RWPE2 (cell line): Measurements from ENCODE around the gene ZNF100.
"Not testable (repeated sequence)": the region's sequence is repeated elsewhere in the genome, so short reads cannot be mapped to it uniquely, and the experiment has no call there.

Source experiments
- ATAC-seq: fragments of 200-7000 bp; cut with Tn5 transposase; 3 replicates; pipeline ENCODE4 v1.9.1; 2021; ENCODE audit warnings: low read depth
- DNase-seq: peaks from one replicate; pipeline ENCODE4 v3.0.0-alpha.2; 2020; ENCODE audit warnings: low spot score
- H3K27ac ChIP-seq: fragments of 450-650 bp; 2 replicates; pipeline ENCODE4 v1.5.1; 2017; ENCODE audit warnings: mild to moderate bottlenecking; ENCODE audit not compliant: poor library complexity, severe bottlenecking
- H3K27me3 ChIP-seq: fragments of 250-450 bp; sonication (Bioruptor Pico); 2 replicates; pipeline ENCODE4 v1.5.1; 2021; ENCODE audit warnings: mild to moderate bottlenecking, moderate library complexity; ENCODE audit not compliant: insufficient read depth, poor library complexity, severe bottlenecking
- H3K36me3 ChIP-seq: fragments of 250-450 bp; sonication (Bioruptor Pico); 2 replicates; pipeline ENCODE4 v1.5.1; 2020; ENCODE audit warnings: low read depth, mild to moderate bottlenecking, moderate library complexity
- H3K4me1 ChIP-seq: fragments of 250-450 bp; sonication (Bioruptor Pico); 2 replicates; pipeline ENCODE4 v1.5.1; 2021; ENCODE audit warnings: mild to moderate bottlenecking, moderate library complexity; ENCODE audit not compliant: insufficient read depth, poor library complexity, severe bottlenecking
- H3K4me3 ChIP-seq: fragments of 250-450 bp; sonication (Bioruptor Pico); 2 replicates; pipeline ENCODE4 v1.5.1; 2021; ENCODE audit warnings: mild to moderate bottlenecking, moderate library complexity; ENCODE audit not compliant: severe bottlenecking
- H3K9me3 ChIP-seq: fragments of 250-450 bp; sonication (Bioruptor Pico); 2 replicates; pipeline ENCODE4 v1.5.1; 2021; ENCODE audit warnings: mild to moderate bottlenecking, moderate library complexity; ENCODE audit not compliant: severe bottlenecking
- TF ChIP-seq, protein P1 (sequence below): fragments of 450-650 bp; IDR thresholded peaks from one replicate; pipeline ENCODE4 v1.5.1; 2017; ENCODE audit warnings: mild to moderate bottlenecking, moderate library complexity; ENCODE audit not compliant: poor library complexity, severe bottlenecking

The ZNF100 gene

DNA sequence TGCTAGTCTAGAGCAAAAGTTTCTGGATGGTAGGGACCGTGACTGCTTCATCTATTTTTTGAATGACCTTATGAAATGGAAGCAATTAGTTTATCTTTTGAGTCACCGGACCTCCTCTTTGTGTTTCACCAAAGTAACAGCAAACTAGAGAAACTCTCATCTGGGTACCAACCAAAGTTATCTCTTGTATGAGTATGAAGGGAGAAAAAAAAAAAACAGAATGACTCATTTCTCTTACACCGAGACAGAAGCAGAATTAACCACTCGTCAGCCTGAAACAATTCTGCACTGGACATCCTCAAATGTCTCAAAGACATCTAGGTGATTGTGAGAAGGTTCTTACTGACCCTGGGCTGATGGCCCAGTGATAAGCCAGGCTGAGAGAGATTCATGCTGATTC lies 18.3 kb downstream of the ZNF100 start:
- TF ChIP-seq, protein P1, sequence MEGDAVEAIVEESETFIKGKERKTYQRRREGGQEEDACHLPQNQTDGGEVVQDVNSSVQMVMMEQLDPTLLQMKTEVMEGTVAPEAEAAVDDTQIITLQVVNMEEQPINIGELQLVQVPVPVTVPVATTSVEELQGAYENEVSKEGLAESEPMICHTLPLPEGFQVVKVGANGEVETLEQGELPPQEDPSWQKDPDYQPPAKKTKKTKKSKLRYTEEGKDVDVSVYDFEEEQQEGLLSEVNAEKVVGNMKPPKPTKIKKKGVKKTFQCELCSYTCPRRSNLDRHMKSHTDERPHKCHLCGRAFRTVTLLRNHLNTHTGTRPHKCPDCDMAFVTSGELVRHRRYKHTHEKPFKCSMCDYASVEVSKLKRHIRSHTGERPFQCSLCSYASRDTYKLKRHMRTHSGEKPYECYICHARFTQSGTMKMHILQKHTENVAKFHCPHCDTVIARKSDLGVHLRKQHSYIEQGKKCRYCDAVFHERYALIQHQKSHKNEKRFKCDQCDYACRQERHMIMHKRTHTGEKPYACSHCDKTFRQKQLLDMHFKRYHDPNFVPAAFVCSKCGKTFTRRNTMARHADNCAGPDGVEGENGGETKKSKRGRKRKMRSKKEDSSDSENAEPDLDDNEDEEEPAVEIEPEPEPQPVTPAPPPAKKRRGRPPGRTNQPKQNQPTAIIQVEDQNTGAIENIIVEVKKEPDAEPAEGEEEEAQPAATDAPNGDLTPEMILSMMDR = no peak
- DNase-seq (no peak), ATAC-seq (no peak)
- Histone ChIP-seq H3K36me3 (peaks cover 23% of the 10 kb centered on the region), H3K27me3 (no peaks in the 10 kb centered on the region), H3K4me3 (no peak overlapping the region), H3K9me3 (peaks cover 4% of the 10 kb centered on the region), H3K27ac (no peak overlapping the region), H3K4me1 (no peaks in the 10 kb centered on the region)

GRCh38 chr19:21748088-21748487 lies 19.3 kb downstream of the ZNF100 start:
- no peak for ATAC-seq
- peaks cover 19% of the 10 kb centered on the region for H3K36me3 ChIP-seq

GRCh38 chr19:21740559-21740958 lies 26.8 kb downstream of the ZNF100 start:
- Histone ChIP-seq H3K4me1 (no peaks in the 10 kb centered on the region), H3K9me3 (peaks cover 5% of the 10 kb centered on the region), H3K27me3 (no peaks in the 10 kb centered on the region), H3K36me3 (peaks cover 31% of the 10 kb centered on the region), H3K4me3 (no peak overlapping the region), H3K27ac (no peak overlapping the region)
- ATAC-seq = no peak
- TF ChIP-seq, protein P1 = no peak
- no peak for DNase-seq

More at GRCh38 chr19:21748088-21748487, 19.3 kb downstream of the ZNF100 start:
- H3K4me1 ChIP-seq = no peaks in the 10 kb centered on the region
- DNase-seq = no peak
- peaks cover 4% of the 10 kb centered on the region for H3K9me3 ChIP-seq
- TF ChIP-seq, protein P1 = no peak
- no peak overlapping the region for H3K4me3 ChIP-seq
- no peaks in the 10 kb centered on the region for H3K27me3 ChIP-seq
- H3K27ac ChIP-seq = no peak overlapping the region

DNA sequence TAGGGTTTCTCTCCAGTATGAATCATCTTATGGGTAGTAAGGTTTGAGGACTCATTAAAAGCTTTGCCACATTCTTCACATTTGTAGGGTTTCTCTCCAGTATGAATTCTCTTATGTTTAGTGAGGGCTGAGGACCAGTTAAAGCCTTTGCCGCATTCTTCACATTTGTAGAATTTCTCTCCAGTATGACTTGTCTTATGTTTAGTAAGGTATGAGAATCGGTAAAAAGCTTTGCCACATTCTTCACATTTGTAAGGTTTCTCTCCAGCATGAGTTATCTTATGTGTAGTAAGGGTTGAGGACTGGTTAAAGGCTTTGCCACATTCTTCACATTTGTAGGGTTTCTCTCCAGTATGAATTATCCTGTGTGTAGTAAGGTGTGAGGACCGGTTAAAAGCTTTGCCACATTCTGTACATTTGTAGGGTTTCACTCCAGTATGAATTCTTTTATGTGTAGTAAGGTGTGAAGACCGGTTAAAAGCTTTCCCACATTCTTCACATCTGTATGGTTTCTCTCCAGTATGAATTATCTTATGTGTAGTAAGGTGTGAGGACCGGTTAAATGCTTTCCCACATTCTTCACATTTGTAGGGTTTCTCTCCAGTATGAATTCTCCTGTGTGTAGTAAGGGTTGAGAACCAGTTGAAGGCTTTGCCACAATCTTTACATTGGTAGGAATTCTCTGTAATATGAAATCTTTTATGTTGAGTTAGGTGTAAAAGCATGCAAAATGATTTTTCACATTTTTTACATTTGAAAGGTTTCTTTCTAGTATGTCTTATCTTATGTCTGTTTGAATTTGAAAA lies 40.2 kb downstream of the ZNF100 start:
- not testable (repeated sequence) for H3K4me3 ChIP-seq, H3K9me3 ChIP-seq, ATAC-seq, H3K27ac ChIP-seq, H3K27me3 ChIP-seq, DNase-seq, H3K4me1 ChIP-seq
- peaks cover 25% of the 10 kb centered on the region for H3K36me3 ChIP-seq

GRCh38 chr19:21713761-21714160 lies 53.6 kb downstream of the ZNF100 start:
- no peaks in the 10 kb centered on the region for H3K9me3 ChIP-seq
- H3K4me1 ChIP-seq = no peaks in the 10 kb centered on the region
- no peak overlapping the region for H3K4me3 ChIP-seq
- no peaks in the 10 kb centered on the region for H3K36me3 ChIP-seq
- TF ChIP-seq, protein P1 = no peak
- ATAC-seq = no peak
- H3K27ac ChIP-seq = no peak overlapping the region
- no peaks in the 10 kb centered on the region for H3K27me3 ChIP-seq
- no peak for DNase-seq
